ENCODE measurements around the gene LASP1. TPM values are rescaled to one million over a fixed set of nuclear protein-coding genes. Genes with fewer than 3 reads are reported as not detected.

LASP1 gene
- polyA plus RNA-seq, 1 of the 3 experiments (the other 2 are of a cell fraction) = 102 TPM

DNA sequence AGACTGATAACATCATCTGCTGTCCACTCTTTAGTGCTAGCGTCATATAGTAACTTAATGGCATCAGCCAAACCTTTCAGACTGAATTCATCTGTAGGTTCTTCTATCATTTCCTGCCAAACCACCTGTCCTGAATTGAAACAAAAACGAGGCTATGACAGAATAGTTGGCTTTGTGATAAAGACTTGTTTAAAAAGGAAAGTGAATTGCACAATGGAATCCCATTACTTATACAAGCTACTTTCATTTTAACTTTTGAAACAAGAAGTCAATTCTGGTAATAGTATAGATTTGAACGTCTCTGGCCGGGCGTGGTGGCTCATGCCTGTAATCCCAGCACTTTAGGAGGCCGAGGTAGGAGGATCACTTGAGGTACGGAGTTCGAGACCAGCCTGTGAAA, 73.7 kb downstream of the LASP1 start:
- H2AFZ ChIP-seq (ENCODE audit: low read depth) = no peak overlapping the region
- DNase-seq = no peak
- no peak overlapping the region for H3K27ac ChIP-seq (ENCODE audit: low read depth in 2 of 2, low read length in 1 of 2)
- H4K20me1 ChIP-seq (ENCODE audit: insufficient read depth) = no peaks in the 10 kb centered on the region
- TF ChIP-seq, protein P1, sequence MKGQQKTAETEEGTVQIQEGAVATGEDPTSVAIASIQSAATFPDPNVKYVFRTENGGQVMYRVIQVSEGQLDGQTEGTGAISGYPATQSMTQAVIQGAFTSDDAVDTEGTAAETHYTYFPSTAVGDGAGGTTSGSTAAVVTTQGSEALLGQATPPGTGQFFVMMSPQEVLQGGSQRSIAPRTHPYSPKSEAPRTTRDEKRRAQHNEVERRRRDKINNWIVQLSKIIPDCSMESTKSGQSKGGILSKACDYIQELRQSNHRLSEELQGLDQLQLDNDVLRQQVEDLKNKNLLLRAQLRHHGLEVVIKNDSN (IDR thresholded peaks at IDR 0.05; ENCODE audit: borderline replicate concordance, low read depth) = no peak
- TF ChIP-seq NRF1 (IDR thresholded peaks at IDR 0.05; ENCODE audit: low read depth, low read length) (no peak), PBX3 (IDR thresholded peaks at IDR 0.05) (no peak), REST (IDR thresholded peaks at IDR 0.05; ENCODE audit: low read depth, low read length) (no peak), CTCF (IDR thresholded peaks at IDR 0.05) (no peak), RCOR1 (IDR thresholded peaks at IDR 0.05; ENCODE audit: low read length) (no peak), POLR2AphosphoS5 (IDR thresholded peaks at IDR 0.05; ENCODE audit: low read depth, low read length) (no peak), EP300 (IDR thresholded peaks at IDR 0.05; ENCODE audit: borderline replicate concordance in 1 of 2, low read depth in 1 of 2, low read length in 1 of 2) (no peak), RXRA (IDR thresholded peaks at IDR 0.05; ENCODE audit: borderline replicate concordance, low read depth) (no peak), SIN3A (IDR thresholded peaks at IDR 0.05; ENCODE audit: borderline replicate concordance, low read depth, low read length) (no peak), FOSL2 (IDR thresholded peaks at IDR 0.05; ENCODE audit: borderline replicate concordance, low read depth) (no peak)
- TF ChIP-seq, protein P2, sequence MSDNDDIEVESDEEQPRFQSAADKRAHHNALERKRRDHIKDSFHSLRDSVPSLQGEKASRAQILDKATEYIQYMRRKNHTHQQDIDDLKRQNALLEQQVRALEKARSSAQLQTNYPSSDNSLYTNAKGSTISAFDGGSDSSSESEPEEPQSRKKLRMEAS (IDR thresholded peaks at IDR 0.05; ENCODE audit: low read depth) = no peak
- ChIA-PET POLR2A (no interaction called here), CTCF (interaction anchor here (1.4 kb wide), 3 partner anchors 10 to 74 kb away, joined by 3 read pairs; partner anchors contain the start of gene LASP1)
- WGBS (ENCODE audit: low lambda C conversion rate) = 65% methylated on average over 8 of the region's 8 CpGs
- no peaks in the 10 kb centered on the region for H3K27me3 ChIP-seq (ENCODE audit: insufficient read depth)
- H3K9ac ChIP-seq = no peak overlapping the region
- H3K4me1 ChIP-seq (ENCODE audit: control insufficient read depth in 1 of 2, insufficient read depth in 2 of 2, low read depth in 1 of 2, low read length in 1 of 2) = no peaks in the 10 kb centered on the region; a peak in 1 of 4 replicates
- H3K36me3 ChIP-seq (replicated peaks in 1 of 2; ENCODE audit: control insufficient read depth in 1 of 2, insufficient read depth in 2 of 2, low read length in 1 of 2) = no peaks in the 10 kb centered on the region
- no peak overlapping the region for H3K4me2 ChIP-seq
- peaks cover 8% of the 10 kb centered on the region for H3F3A ChIP-seq (replicated peaks; ENCODE audit: insufficient read depth)
- no peaks in the 10 kb centered on the region for H3K79me2 ChIP-seq (ENCODE audit: insufficient read depth)
- no peaks in the 10 kb centered on the region for H3K9me3 ChIP-seq
- no peak overlapping the region for H3K4me3 ChIP-seq (ENCODE audit: low read depth in 2 of 2, low read length in 1 of 2)
- no peaks in the 10 kb centered on the region for H3K9me2 ChIP-seq

Data from SK-N-SH (cell line).